Lower leg skin (tissue), 4 donors: ENCODE results near the gene SPTBN4. TPM values are rescaled to one million over a fixed set of nuclear protein-coding genes. Genes with fewer than 3 reads are reported as not detected.

Experiments
- DNase-seq, 2 donors: peaks; one replicate each; pipeline ENCODE4 v3.0.0-alpha.2; 2019; ENCODE audit warnings: low spot score in 2 of 2
- H3K4me3 ChIP-seq: fragments of 200-600 bp; sonication (generic); 2 replicates; pipeline ENCODE4 v1.5.1; 2017; ENCODE audit warnings: mild to moderate bottlenecking, low read depth; ENCODE audit not compliant: poor library complexity, severe bottlenecking
- POLR2A ChIP-seq, 2 donors: fragments of 450-650 bp; IDR thresholded peaks; one replicate each; pipeline ENCODE4 v1.6.1; 2016 to 2017; ENCODE audit warnings: antibody characterized with exemption in 2 of 2, mild to moderate bottlenecking in 1 of 2, moderate library complexity in 1 of 2
- WGBS, 2 donors: methylation state at CpG; one replicate each; pipeline ENCODE4 v1.1.5; 2018; 5-methylcytosine and 5-hydroxymethylcytosine counted together
- intact Hi-C: fragments of 100-400 bp; cut with DNase I; formaldehyde crosslinking; loops from one replicate; pipeline ENCODE4 v1.15.0; 2023; ENCODE audit warnings: low total_unique reads
- total RNA-seq, 4 donors: library from RNA; depleted of rRNA; stranded (reverse); fragments of >200 nt; gene quantifications; one replicate each; pipeline ENCODE4 v1.1.0, GENCODE V29; 2016
- TF ChIP-seq, protein P1 (sequence below), 3 donors: fragments of 450-650 bp; IDR thresholded peaks; one replicate each; pipeline ENCODE4 v1.5.1; 2016; ENCODE audit warnings: antibody characterized with exemption in 3 of 3, mild to moderate bottlenecking in 3 of 3, moderate library complexity in 2 of 3

The SPTBN4 gene
- total RNA-seq, 4 donors from 2014 or later: 0.25 to 2.2 (median 1.6) TPM

DNA sequence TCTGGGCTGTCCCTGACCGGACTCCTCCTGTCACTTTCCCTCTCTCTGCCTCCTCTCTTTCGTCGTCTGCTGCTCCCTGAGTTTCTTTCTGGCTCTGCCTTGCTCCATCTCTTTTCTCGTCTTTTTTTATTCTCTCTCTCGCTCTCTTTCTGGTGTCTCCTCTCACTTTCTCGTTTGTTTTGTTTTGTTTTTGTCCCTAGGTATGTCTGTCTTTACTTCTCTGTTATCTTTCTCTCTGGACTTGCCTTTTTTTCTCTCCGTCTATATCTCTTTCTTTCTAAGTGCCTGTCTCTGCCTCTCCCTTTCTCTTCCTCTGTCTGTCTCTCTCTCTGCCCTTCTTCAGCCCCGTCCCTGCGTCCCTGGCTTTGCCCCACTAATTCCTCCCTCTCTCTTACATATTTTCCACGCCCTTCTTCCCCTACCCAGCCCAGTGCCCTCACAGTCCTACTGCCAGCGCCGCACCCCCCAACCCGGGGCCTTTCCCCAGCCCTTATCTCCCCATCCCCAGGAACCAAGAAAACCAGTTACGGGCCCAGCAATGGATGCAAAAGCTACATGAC is 61.8 kb downstream of the SPTBN4 start:
- no peak overlapping the region for H3K4me3 ChIP-seq
- DNase-seq: no peak
- no peak for TF ChIP-seq POLR2A (IDR thresholded peaks at IDR 0.05)
- TF ChIP-seq, protein P1, sequence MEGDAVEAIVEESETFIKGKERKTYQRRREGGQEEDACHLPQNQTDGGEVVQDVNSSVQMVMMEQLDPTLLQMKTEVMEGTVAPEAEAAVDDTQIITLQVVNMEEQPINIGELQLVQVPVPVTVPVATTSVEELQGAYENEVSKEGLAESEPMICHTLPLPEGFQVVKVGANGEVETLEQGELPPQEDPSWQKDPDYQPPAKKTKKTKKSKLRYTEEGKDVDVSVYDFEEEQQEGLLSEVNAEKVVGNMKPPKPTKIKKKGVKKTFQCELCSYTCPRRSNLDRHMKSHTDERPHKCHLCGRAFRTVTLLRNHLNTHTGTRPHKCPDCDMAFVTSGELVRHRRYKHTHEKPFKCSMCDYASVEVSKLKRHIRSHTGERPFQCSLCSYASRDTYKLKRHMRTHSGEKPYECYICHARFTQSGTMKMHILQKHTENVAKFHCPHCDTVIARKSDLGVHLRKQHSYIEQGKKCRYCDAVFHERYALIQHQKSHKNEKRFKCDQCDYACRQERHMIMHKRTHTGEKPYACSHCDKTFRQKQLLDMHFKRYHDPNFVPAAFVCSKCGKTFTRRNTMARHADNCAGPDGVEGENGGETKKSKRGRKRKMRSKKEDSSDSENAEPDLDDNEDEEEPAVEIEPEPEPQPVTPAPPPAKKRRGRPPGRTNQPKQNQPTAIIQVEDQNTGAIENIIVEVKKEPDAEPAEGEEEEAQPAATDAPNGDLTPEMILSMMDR (IDR thresholded peaks at IDR 0.05): no peak
- 67 to 68% methylated on average over 14 of the region's 14 CpGs for WGBS, 2 donors
- intact Hi-C loops: loop anchor here (5.0 to 10.0 kb wide), 2 partner anchors 104 to 214 kb away; no protein-coding TSS in a partner anchor

DNA sequence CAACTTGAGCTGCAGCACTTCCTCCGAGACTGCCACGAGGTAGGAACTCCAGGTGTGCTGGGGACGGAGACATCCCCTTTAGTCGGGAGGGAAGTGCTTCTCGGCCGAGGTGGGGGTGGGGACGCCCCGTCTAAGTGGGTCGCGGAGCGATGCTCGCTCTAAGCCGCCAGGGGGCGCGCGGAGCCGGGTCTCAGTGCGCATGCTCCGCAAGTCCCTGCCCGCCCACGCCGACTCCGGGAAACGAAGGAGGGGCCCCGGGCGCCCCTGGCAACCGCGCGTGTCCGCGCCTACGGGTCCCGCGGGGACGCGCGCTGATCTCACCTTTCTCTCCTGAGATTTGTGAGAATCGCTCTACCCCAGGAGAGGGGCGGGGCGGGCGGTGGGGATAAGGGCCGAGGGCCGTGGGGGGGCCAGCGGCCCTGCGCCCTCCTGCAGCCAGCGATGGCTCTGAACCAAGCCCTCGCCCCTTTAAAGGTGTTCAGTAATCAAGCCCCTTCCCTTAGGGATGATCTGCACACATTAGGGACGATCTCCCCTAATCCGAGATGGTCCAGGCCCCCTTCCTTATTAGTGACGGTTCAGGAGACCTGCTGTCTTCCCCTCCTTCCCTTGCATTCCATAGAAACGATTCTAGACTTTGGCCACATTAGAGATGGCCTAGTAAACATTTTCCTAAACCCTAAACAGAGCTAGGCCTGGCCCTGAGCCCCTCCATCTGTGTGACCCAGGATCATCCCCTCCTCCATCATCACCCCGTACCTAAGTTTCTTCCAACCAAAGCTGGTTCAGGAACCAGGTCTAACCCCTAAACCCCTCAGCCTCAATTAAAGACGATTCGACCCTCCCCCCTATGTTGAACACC is 62.5 kb downstream of the SPTBN4 start:
- intact Hi-C loops: loop anchor here (5.0 to 10.0 kb wide), 2 partner anchors 103 to 215 kb away; no protein-coding TSS in a partner anchor
- H3K4me3 ChIP-seq: no peak overlapping the region
- no peak for TF ChIP-seq POLR2A (IDR thresholded peaks at IDR 0.05)
- TF ChIP-seq, protein P1 (IDR thresholded peaks at IDR 0.05): peak in 1 of 3 donors; percentile 94
- DNase-seq: peak; percentile 69 to 97
- WGBS, 2 donors: 5 to 8% methylated on average over 23 to 41 of the region's 54 CpGs

DNA sequence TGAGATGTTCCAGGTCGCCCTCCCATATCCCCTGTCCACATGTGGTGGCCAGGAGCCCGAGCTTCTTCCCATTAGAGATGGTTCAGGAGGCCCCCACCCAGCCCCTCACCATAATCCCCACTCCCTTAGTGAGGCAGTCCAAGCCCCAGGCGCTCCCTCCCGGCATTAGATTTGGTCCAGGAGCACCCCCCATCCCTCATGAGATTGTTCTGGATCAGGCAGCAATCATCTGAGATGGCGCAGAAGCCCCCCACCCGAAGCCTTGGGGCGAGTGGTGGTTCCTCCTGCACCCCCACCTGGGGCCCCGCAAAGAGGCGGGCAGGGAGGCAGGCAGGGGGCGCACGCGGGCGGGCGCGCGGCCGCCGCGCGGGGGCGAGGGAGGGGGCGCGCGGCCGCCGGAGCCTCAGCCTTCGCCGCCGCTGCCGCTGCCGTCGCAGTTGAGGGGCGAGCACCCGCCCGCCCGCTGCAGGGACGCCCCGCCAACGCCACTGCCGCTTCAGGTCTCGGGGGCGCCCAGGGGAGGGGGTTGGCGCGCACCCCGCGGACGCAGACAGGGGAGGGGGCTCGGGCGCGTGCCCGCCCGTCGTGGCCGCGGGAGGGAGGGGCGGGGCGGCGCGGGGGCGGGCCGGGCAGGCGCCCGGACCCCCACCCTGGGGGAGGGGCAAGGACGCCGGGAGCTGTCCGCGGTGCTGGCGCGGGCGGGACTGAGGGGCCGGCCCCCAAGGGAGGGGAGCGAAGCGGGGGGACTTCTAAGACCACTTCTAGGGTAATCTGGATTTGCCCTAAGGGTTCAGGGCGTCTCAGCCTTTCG is 63.5 kb downstream of the SPTBN4 start:
- intact Hi-C loops: loop anchor here (10.0 kb wide), 1 partner anchor 65 kb away; no protein-coding TSS in a partner anchor
- no peak overlapping the region for H3K4me3 ChIP-seq
- WGBS, 2 donors: 4 to 11% methylated on average over 10 to 48 of the region's 75 CpGs
- no peak for TF ChIP-seq POLR2A (IDR thresholded peaks at IDR 0.05)
- TF ChIP-seq, protein P1 (IDR thresholded peaks at IDR 0.05): no peak
- no peak for DNase-seq

DNA sequence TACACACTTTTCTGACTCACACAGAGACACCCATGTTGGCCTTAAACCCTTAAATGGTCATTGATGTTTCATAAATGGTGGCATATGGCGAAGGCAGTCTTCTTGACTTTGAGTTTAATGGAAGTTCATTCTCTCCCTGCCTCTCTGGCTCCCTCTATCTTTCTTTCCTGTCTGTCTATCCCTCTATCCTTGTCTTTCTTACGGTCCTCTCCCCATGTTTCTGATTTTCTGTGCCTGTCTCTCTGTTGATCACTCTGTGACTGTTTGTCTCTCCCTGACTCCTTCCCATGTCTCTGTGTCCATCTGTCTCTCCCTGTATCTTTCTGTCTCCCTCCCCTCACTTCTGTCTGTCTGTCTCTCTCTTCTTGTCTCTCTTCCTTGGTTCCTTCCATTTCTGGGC is 66.7 kb downstream of the SPTBN4 start:
- 85 to 89% methylated on average over 2 of the region's 2 CpGs for WGBS, 2 donors
- intact Hi-C loops: loop anchor here (10.0 kb wide), 1 partner anchor 61 kb away; no protein-coding TSS in a partner anchor
- DNase-seq: no peak

DNA sequence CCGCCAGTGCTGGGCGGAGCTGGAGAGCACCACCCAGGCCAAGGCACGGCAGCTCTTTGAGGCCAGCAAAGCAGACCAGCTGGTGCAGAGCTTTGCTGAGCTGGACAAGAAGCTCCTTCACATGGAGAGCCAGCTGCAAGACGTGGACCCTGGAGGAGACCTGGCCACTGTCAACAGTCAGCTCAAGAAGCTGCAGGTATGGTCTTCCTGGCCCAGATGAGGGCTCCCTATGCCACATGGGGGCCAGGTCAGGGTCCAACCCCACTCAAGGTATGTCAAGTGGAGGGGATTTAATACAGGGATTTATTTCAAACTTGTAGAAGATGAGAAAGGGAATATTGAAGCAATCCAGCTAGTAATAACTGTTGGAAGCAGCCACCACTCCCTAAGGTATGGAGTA is 67.3 kb downstream of the SPTBN4 start:
- 84 to 88% methylated on average over 4 of the region's 4 CpGs for WGBS, 2 donors
- intact Hi-C loops: loop anchor here (10.0 kb wide), 1 partner anchor 61 kb away; no protein-coding TSS in a partner anchor
- DNase-seq: no peak
- TF ChIP-seq, protein P1 (IDR thresholded peaks at IDR 0.05): no peak
- no peak for TF ChIP-seq POLR2A (IDR thresholded peaks at IDR 0.05)
- H3K4me3 ChIP-seq: no peak overlapping the region

More for the DNA sequence above, 66.7 kb downstream of the SPTBN4 start:
- H3K4me3 ChIP-seq: no peak overlapping the region
- no peak for TF ChIP-seq POLR2A (IDR thresholded peaks at IDR 0.05)
- TF ChIP-seq, protein P1 (IDR thresholded peaks at IDR 0.05): no peak
